ENCODE measurements around the gene LILRB2. TPM values are rescaled to one million over a fixed set of nuclear protein-coding genes. Genes with fewer than 3 reads are reported as not detected.
"Not testable (repeated sequence)": the region's sequence is repeated elsewhere in the genome, so short reads cannot be mapped to it uniquely, and the experiment has no call there.

Gene LILRB2
- total and polyA plus RNA-seq, 2 experiments from 2014 or later = not detected

DNA sequence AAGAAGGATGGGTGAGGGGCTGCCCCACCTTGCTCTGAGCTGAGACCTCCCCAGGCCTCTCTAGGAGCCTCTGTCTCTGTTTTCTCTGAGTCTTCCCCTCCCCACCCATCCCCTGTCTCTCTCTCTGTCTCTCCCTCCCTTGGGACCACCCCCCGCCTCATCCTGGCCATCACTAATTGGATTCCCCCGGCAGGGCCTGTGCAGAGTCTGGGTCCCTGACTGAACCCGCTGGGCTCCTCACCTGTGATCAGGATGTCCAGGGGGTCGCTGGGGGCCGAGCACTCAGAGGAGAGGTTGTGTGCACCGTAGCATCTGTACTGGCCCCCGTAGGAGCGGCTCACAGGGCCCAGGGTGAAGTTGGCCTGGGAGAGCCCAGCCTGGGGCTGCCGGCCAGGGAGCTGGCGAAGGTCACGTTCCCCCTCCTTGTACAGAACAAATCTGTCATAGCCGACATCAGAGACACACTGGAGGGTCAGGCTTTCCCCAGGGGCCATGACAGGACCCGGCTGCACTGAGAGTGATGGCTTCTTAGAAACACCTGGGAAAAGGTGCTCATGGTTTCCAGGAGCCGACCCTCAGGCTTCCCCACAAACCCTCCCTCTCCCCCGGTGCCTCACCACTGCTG, 2.2 kb downstream of the LILRB2 start:
- H3K4me3 ChIP-seq; H3K4me1 Mint-ChIP-seq; H3K36me3 Mint-ChIP-seq (ENCODE audit: low read depth); H3F3A ChIP-seq (replicated peaks; ENCODE audit: low read depth); H3K4me3 Mint-ChIP-seq; H4K20me1 ChIP-seq (replicated peaks; ENCODE audit: insufficient read depth); H3K4me1 ChIP-seq (ENCODE audit: insufficient read depth); H3K9me3 Mint-ChIP-seq; H3K79me2 ChIP-seq (replicated peaks; ENCODE audit: insufficient read depth); H3K9me2 ChIP-seq (ENCODE audit: insufficient read depth); H3K36me3 ChIP-seq (ENCODE audit: insufficient read depth); H3K27ac ChIP-seq (ENCODE audit: low read depth); H3K27me3 ChIP-seq (ENCODE audit: insufficient read depth); ATAC-seq; H3K4me2 ChIP-seq; DNase-seq (ENCODE audit: low spot score); H2AFZ ChIP-seq; H3K27ac Mint-ChIP-seq: not testable (repeated sequence)
- H3K27me3 Mint-ChIP-seq (ENCODE audit: insufficient read depth, low read depth, poor library complexity) = peaks cover 16% of the 10 kb centered on the region

DNA sequence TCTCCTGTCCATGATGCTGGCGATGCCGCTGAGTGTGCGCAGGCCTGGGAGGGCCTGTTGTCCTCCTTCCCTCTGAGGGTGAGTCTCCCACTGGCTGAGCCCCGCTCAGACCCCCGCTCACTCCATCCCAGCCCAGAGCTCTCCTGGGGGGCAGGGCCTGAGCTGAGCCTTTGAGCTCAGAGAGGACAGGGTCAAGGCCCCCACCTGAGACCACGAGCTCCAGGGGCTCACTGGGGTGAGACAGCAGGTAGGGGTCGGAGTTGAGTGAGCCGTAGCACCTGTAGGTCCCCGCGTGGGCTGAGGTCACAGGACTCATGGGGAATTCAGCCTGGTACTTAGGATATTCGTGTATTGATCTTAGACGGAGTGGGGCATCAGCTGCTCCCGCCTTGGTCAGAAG, 2.9 kb downstream of the LILRB2 start:
- not testable (repeated sequence) for H2AFZ ChIP-seq; H3K9me2 ChIP-seq (ENCODE audit: insufficient read depth); H3K4me3 Mint-ChIP-seq; H3K79me2 ChIP-seq (replicated peaks; ENCODE audit: insufficient read depth); H3F3A ChIP-seq (replicated peaks; ENCODE audit: low read depth); H3K27me3 ChIP-seq (ENCODE audit: insufficient read depth); H3K27ac ChIP-seq (ENCODE audit: low read depth); H3K36me3 ChIP-seq (ENCODE audit: insufficient read depth); H4K20me1 ChIP-seq (replicated peaks; ENCODE audit: insufficient read depth); DNase-seq (ENCODE audit: low spot score); H3K27ac Mint-ChIP-seq; ATAC-seq; H3K36me3 Mint-ChIP-seq (ENCODE audit: low read depth); H3K9me3 Mint-ChIP-seq; H3K4me1 ChIP-seq (ENCODE audit: insufficient read depth); H3K4me3 ChIP-seq; H3K4me2 ChIP-seq; H3K4me1 Mint-ChIP-seq
- peaks cover 16% of the 10 kb centered on the region for H3K27me3 Mint-ChIP-seq (ENCODE audit: insufficient read depth, low read depth, poor library complexity)

DNA sequence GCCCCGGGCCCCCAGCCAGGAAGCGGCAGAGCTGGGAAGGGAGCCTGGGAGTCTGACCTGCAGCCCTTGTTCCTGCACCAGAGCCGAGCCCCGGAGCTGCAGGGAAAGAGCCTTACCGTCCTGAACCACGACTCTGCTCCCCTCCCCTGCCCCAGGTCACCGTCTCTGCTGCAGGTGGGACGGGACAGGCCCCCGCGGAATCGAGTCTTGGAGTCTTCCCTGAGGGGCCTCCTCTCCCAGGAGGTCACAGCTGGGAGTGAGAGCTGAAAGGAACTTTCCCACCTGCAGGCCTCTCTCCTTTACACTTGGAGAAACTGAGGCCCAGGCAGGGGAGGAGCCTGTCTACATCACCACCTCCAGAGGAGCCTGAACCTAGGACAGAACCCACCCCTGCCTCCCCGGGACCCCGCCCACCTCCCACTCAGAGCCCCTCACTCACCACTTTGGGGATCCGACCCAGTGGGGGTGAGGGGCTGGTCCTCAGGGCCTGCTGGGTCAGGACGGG, 3.7 kb downstream of the LILRB2 start:
- H3K9me3 Mint-ChIP-seq, H3K4me1 Mint-ChIP-seq: not testable (repeated sequence)
- peaks cover 16% of the 10 kb centered on the region for H3K27me3 Mint-ChIP-seq (ENCODE audit: insufficient read depth, low read depth, poor library complexity)

DNA sequence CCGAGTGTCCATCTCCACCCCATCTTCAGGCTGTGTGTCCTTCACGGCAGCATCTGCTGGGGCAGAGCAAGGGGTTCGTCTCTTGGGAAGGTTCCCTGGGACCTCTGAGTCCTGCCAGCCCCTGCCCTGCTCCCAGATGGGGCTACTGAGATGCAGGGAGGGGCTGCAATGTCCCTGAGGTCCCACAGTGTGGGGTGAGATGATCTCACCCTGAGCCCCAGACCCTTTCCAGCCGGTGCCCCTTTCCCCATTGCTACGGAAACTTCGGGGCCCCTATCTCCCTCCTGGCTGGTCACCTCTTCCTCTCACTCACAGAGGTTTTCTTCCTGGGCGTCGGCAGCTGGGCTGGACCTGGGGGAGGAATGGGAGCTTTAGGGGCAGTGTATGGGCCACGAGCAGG, 5.0 kb downstream of the LILRB2 start:
- Histone ChIP-seq H3K27me3 (ENCODE audit: insufficient read depth) (no peaks in the 10 kb centered on the region), H3K4me2 (no peak overlapping the region), H2AFZ (no peak overlapping the region), H3K4me1 (ENCODE audit: insufficient read depth) (no peaks in the 10 kb centered on the region), H3K36me3 (ENCODE audit: insufficient read depth) (no peaks in the 10 kb centered on the region), H4K20me1 (replicated peaks; ENCODE audit: insufficient read depth) (no peaks in the 10 kb centered on the region), H3K27ac (ENCODE audit: low read depth) (no peak overlapping the region), H3K9me2 (ENCODE audit: insufficient read depth) (no peaks in the 10 kb centered on the region), H3K4me3 (no peak overlapping the region), H3K79me2 (replicated peaks; ENCODE audit: insufficient read depth) (no peaks in the 10 kb centered on the region), H3F3A (replicated peaks; ENCODE audit: low read depth) (no peaks in the 10 kb centered on the region)
- ATAC-seq (no peak), DNase-seq (ENCODE audit: low spot score) (no peak)
- Mint-ChIP-seq H3K4me3 (no peak overlapping the region), H3K9me3 (no peaks in the 10 kb centered on the region; the same call in 2 of the 3 replicates), H3K36me3 (ENCODE audit: low read depth) (no peaks in the 10 kb centered on the region), H3K4me1 (no peaks in the 10 kb centered on the region), H3K27ac (no peak overlapping the region), H3K27me3 (ENCODE audit: insufficient read depth, low read depth, poor library complexity) (peaks cover 11% of the 10 kb centered on the region)
- TF ChIP-seq JUNB (IDR thresholded peaks at IDR 0.05; ENCODE audit: unreplicated experiment) (no peak), CREB1 (CRISPR knock-in tag; IDR thresholded peaks at IDR 0.05; ENCODE audit: low read depth) (no peak), ZNF331 (CRISPR knock-in tag; IDR thresholded peaks at IDR 0.05; ENCODE audit: low read depth) (no peak), STAT1 (IDR thresholded peaks at IDR 0.05; ENCODE audit: unreplicated experiment) (no peak)
- TF ChIP-seq, protein P1, sequence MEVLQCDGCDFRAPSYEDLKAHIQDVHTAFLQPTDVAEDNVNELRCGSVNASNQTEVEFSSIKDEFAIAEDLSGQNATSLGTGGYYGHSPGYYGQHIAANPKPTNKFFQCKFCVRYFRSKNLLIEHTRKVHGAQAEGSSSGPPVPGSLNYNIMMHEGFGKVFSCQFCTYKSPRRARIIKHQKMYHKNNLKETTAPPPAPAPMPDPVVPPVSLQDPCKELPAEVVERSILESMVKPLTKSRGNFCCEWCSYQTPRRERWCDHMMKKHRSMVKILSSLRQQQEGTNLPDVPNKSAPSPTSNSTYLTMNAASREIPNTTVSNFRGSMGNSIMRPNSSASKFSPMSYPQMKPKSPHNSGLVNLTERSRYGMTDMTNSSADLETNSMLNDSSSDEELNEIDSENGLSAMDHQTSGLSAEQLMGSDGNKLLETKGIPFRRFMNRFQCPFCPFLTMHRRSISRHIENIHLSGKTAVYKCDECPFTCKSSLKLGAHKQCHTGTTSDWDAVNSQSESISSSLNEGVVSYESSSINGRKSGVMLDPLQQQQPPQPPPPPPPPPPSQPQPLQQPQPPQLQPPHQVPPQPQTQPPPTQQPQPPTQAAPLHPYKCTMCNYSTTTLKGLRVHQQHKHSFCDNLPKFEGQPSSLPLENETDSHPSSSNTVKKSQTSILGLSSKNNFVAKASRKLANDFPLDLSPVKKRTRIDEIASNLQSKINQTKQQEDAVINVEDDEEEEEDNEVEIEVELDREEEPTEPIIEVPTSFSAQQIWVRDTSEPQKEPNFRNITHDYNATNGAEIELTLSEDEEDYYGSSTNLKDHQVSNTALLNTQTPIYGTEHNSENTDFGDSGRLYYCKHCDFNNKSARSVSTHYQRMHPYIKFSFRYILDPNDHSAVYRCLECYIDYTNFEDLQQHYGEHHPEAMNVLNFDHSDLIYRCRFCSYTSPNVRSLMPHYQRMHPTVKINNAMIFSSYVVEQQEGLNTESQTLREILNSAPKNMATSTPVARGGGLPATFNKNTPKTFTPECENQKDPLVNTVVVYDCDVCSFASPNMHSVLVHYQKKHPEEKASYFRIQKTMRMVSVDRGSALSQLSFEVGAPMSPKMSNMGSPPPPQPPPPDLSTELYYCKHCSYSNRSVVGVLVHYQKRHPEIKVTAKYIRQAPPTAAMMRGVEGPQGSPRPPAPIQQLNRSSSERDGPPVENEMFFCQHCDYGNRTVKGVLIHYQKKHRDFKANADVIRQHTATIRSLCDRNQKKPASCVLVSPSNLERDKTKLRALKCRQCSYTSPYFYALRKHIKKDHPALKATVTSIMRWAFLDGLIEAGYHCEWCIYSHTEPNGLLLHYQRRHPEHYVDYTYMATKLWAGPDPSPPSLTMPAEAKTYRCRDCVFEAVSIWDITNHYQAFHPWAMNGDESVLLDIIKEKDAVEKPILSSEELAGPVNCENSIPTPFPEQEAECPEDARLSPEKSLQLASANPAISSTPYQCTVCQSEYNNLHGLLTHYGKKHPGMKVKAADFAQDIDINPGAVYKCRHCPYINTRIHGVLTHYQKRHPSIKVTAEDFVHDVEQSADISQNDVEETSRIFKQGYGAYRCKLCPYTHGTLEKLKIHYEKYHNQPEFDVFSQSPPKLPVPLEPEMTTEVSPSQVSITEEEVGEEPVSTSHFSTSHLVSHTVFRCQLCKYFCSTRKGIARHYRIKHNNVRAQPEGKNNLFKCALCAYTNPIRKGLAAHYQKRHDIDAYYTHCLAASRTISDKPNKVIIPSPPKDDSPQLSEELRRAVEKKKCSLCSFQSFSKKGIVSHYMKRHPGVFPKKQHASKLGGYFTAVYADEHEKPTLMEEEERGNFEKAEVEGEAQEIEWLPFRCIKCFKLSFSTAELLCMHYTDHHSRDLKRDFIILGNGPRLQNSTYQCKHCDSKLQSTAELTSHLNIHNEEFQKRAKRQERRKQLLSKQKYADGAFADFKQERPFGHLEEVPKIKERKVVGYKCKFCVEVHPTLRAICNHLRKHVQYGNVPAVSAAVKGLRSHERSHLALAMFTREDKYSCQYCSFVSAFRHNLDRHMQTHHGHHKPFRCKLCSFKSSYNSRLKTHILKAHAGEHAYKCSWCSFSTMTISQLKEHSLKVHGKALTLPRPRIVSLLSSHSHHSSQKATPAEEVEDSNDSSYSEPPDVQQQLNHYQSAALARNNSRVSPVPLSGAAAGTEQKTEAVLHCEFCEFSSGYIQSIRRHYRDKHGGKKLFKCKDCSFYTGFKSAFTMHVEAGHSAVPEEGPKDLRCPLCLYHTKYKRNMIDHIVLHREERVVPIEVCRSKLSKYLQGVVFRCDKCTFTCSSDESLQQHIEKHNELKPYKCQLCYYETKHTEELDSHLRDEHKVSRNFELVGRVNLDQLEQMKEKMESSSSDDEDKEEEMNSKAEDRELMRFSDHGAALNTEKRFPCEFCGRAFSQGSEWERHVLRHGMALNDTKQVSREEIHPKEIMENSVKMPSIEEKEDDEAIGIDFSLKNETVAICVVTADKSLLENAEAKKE (CRISPR knock-in tag; IDR thresholded peaks at IDR 0.05) = no peak

More for the DNA sequence above, 3.7 kb downstream of the LILRB2 start:
- not testable (repeated sequence) for H2AFZ ChIP-seq; H3K27ac ChIP-seq (ENCODE audit: low read depth); DNase-seq (ENCODE audit: low spot score); H3K9me2 ChIP-seq (ENCODE audit: insufficient read depth); H3K36me3 ChIP-seq (ENCODE audit: insufficient read depth); H4K20me1 ChIP-seq (replicated peaks; ENCODE audit: insufficient read depth); H3F3A ChIP-seq (replicated peaks; ENCODE audit: low read depth); H3K79me2 ChIP-seq (replicated peaks; ENCODE audit: insufficient read depth); H3K4me3 Mint-ChIP-seq; H3K36me3 Mint-ChIP-seq (ENCODE audit: low read depth); H3K4me2 ChIP-seq; H3K27ac Mint-ChIP-seq; ATAC-seq; H3K27me3 ChIP-seq (ENCODE audit: insufficient read depth); H3K4me1 ChIP-seq (ENCODE audit: insufficient read depth); H3K4me3 ChIP-seq

Measured in GM23338 (cell line).